HL-60/S4 treated with phorbol 12-myristate 13-acetate at 8.2 ng/mL for 4 days and 3 days (cell line): ENCODE measurements around the gene GALNS.

ENCODE experiments used
- in situ Hi-C: fragments of 300-500 bp; cut with MboI; formaldehyde crosslinking; loops from 2 replicates; pipeline ENCODE4 v1.15.0; 2022; ENCODE audit warnings: low sequenced_read_pairs

The GALNS gene

GRCh38 chr16:88787579-88788314, 69.0 kb downstream of the GALNS start:
- in situ Hi-C loops, result no loop called here

GRCh38 chr16:88785106-88785924, 71.4 kb downstream of the GALNS start, which contains the start of gene PIEZO1:
TSS of gene PIEZO1 (minus strand) at chr16:88785220. CDS start at chr16:88784964, 256 bp downstream.
- in situ Hi-C loops, result no loop called here

GRCh38 chr16:88784856-88785105, 72.0 kb downstream of the GALNS start:
- in situ Hi-C loops, result no loop called here

- in situ Hi-C loops, result no loop called here
Measured at GRCh38 chr16:88784074-88784855, 72.5 kb downstream of the GALNS start.

- in situ Hi-C loops, result no loop called here
Measured at GRCh38 chr16:88783391-88784073, 73.2 kb downstream of the GALNS start.

- in situ Hi-C loops, result no loop called here
Measured at GRCh38 chr16:88782454-88783390, 74.0 kb downstream of the GALNS start.

GRCh38 chr16:88781140-88782077, 75.3 kb downstream of the GALNS start:
- in situ Hi-C loops, result no loop called here

GRCh38 chr16:88780142-88781062, 76.3 kb downstream of the GALNS start:
- in situ Hi-C loops, result no loop called here

GRCh38 chr16:88779406-88780141, 77.2 kb downstream of the GALNS start:
- in situ Hi-C loops, result no loop called here

- in situ Hi-C loops, result no loop called here
Measured at GRCh38 chr16:88778541-88779065, 78.1 kb downstream of the GALNS start.

GRCh38 chr16:88778271-88778525, 78.5 kb downstream of the GALNS start:
- in situ Hi-C loops, result no loop called here

- in situ Hi-C loops, result no loop called here
Measured at GRCh38 chr16:88777471-88778270, 79.1 kb downstream of the GALNS start.

- in situ Hi-C loops, result no loop called here
Measured at GRCh38 chr16:88775825-88776224, 80.9 kb downstream of the GALNS start.

- in situ Hi-C loops, result no loop called here
Measured at GRCh38 chr16:88774544-88775393, 82.0 kb downstream of the GALNS start.

GRCh38 chr16:88773812-88774291, 82.9 kb downstream of the GALNS start:
- in situ Hi-C loops, result no loop called here
